ENCODE results near the gene TRMT61B. TPM values are rescaled to one million over a fixed set of nuclear protein-coding genes. Genes with fewer than 3 reads are reported as not detected.

The TRMT61B gene
- total and polyA plus RNA-seq, 10 of the 15 experiments (the other 5 are each of a cell fraction or from before 2014, with no cell fraction given) = 12.8 to 23.7 (median 18.1) TPM

- ChIA-PET POLR2A (no interaction called here), CTCF (no interaction called here), RAD21 (ENCODE audit: unreplicated experiment) (no interaction called here), SMC1A (ENCODE audit: uncharacterized antibody, unreplicated experiment) (no interaction called here)
- intact Hi-C loops (cut with micrococcal nuclease; ENCODE audit: unreplicated experiment) = no loop called here
- no peak for FAIRE-seq
- Histone ChIP-seq H3K27ac (ENCODE audit: control insufficient read depth, insufficient read depth) (no peak overlapping the region), H3K27me3 (replicated peaks in 1 of 2; ENCODE audit: control insufficient read depth in 2 of 2, insufficient read depth in 2 of 2, low read length in 1 of 2) (no peaks in the 10 kb centered on the region), H3K79me2 (ENCODE audit: control insufficient read depth, insufficient read depth, low read length) (no peaks in the 10 kb centered on the region), H3K4me1 (ENCODE audit: control insufficient read depth, insufficient read depth, low read length) (no peaks in the 10 kb centered on the region), H2AFZ (ENCODE audit: control insufficient read depth, low read depth, low read length) (no peak overlapping the region), H4K20me1 (ENCODE audit: control insufficient read depth, insufficient read depth) (no peaks in the 10 kb centered on the region), H3K9ac (ENCODE audit: control insufficient read depth, insufficient read depth, low read length) (no peak overlapping the region), H3K36me3 (ENCODE audit: control insufficient read depth in 2 of 2, insufficient read depth in 2 of 2, low read length in 1 of 2) (no peaks in the 10 kb centered on the region), H3K9me3 (replicated peaks; ENCODE audit: control insufficient read depth, insufficient read depth, low read length) (no peaks in the 10 kb centered on the region), H3K4me2 (ENCODE audit: control insufficient read depth, insufficient read depth) (no peak overlapping the region), H3K4me3 (no peak overlapping the region)
- no peak for DNase-seq (ENCODE audit: low read depth, low spot score)
- 30% methylated on average over 3 of the region's 3 CpGs for WGBS (ENCODE audit: insufficient coverage, insufficient replicate concordance, low lambda C conversion rate, missing lambda C conversion rate)
- TF ChIP-seq MEF2A (IDR thresholded peaks at IDR 0.05; ENCODE audit: insufficient read depth, low read depth, low read length) (peak; percentile 74; the same call in 1 of the 2 replicates), IRF4 (IDR thresholded peaks at IDR 0.05; ENCODE audit: low read depth, low read length) (no peak), PML (IDR thresholded peaks at IDR 0.05; ENCODE audit: low read length) (no peak), ZSCAN29 (IDR thresholded peaks at IDR 0.05) (no peak), JUNB (IDR thresholded peaks at IDR 0.05) (peak; percentile 35; the same call in 1 of the 2 replicates), JUND (IDR thresholded peaks at IDR 0.05; ENCODE audit: low read depth, low read length) (no peak), BRCA1 (IDR thresholded peaks at IDR 0.05; ENCODE audit: low read depth, low read length) (no peak), TCF12 (IDR thresholded peaks at IDR 0.05; ENCODE audit: low read depth, low read length) (no peak), SUPT20H (IDR thresholded peaks at IDR 0.05; ENCODE audit: borderline replicate concordance, control insufficient read depth, low read depth, low read length) (no peak), RCOR1 (conservative IDR thresholded peaks at IDR 0.05; ENCODE audit: low read depth, low read length) (no peak)
- TF ChIP-seq, protein P1, sequence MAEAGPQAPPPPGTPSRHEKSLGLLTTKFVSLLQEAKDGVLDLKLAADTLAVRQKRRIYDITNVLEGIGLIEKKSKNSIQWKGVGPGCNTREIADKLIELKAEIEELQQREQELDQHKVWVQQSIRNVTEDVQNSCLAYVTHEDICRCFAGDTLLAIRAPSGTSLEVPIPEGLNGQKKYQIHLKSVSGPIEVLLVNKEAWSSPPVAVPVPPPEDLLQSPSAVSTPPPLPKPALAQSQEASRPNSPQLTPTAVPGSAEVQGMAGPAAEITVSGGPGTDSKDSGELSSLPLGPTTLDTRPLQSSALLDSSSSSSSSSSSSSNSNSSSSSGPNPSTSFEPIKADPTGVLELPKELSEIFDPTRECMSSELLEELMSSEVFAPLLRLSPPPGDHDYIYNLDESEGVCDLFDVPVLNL (IDR thresholded peaks at IDR 0.05; ENCODE audit: low read depth, low read length) = no peak
- TF ChIP-seq, protein P2, sequence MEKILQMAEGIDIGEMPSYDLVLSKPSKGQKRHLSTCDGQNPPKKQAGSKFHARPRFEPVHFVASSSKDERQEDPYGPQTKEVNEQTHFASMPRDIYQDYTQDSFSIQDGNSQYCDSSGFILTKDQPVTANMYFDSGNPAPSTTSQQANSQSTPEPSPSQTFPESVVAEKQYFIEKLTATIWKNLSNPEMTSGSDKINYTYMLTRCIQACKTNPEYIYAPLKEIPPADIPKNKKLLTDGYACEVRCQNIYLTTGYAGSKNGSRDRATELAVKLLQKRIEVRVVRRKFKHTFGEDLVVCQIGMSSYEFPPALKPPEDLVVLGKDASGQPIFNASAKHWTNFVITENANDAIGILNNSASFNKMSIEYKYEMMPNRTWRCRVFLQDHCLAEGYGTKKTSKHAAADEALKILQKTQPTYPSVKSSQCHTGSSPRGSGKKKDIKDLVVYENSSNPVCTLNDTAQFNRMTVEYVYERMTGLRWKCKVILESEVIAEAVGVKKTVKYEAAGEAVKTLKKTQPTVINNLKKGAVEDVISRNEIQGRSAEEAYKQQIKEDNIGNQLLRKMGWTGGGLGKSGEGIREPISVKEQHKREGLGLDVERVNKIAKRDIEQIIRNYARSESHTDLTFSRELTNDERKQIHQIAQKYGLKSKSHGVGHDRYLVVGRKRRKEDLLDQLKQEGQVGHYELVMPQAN (conservative IDR thresholded peaks at IDR 0.05) = no peak
- in situ Hi-C loops (cut with MboI) = no loop called here
- BruUV-seq (replicated peaks) = no TSS peak
- ATAC-seq = no peak
Measured at GRCh38 chr2:28818053-28818452, 52.1 kb downstream of the TRMT61B start.

All from GM12878 (cell line).